ENCODE results near the gene FAM181B.
"Not testable (repeated sequence)": the region's sequence is repeated elsewhere in the genome, so short reads cannot be mapped to it uniquely, and the experiment has no call there.

FAM181B gene

DNA sequence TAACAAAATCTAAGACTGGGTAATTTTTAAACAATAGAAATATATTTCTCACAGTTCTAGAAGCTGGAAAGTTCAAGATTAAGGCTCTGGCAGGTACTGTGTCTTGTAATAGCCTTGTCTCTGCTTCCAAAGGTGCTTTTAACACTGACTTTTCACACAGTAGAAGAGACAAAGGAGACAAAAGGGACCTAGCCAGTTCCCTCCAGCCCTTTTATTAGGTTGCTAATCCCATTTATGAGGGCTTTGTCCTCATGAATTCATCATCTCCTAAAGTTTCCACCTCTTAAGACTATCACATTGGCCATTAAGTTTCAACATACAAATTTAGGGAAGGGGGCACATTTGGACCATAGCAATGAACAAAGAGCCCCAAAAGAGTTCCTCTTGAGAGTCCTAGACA is 40.7 kb downstream of the FAM181B start:
- DNase-seq (ENCODE audit: low read depth in 1 of 2, low spot score in 1 of 2) = no peak
- no peaks in the 10 kb centered on the region for H3K27me3 ChIP-seq (ENCODE audit: insufficient read depth, poor library complexity, severe bottlenecking)
- H3K4me3 ChIP-seq (replicated peaks; ENCODE audit: insufficient read depth, low read length) = no peak overlapping the region
- TF ChIP-seq GABPA (IDR thresholded peaks at IDR 0.05; ENCODE audit: low read depth) (no peak), SPI1 (IDR thresholded peaks at IDR 0.05; ENCODE audit: borderline replicate concordance, low read depth) (no peak), POLR2AphosphoS5 (IDR thresholded peaks at IDR 0.05; ENCODE audit: low read depth) (no peak)
- TF ChIP-seq, protein P1, sequence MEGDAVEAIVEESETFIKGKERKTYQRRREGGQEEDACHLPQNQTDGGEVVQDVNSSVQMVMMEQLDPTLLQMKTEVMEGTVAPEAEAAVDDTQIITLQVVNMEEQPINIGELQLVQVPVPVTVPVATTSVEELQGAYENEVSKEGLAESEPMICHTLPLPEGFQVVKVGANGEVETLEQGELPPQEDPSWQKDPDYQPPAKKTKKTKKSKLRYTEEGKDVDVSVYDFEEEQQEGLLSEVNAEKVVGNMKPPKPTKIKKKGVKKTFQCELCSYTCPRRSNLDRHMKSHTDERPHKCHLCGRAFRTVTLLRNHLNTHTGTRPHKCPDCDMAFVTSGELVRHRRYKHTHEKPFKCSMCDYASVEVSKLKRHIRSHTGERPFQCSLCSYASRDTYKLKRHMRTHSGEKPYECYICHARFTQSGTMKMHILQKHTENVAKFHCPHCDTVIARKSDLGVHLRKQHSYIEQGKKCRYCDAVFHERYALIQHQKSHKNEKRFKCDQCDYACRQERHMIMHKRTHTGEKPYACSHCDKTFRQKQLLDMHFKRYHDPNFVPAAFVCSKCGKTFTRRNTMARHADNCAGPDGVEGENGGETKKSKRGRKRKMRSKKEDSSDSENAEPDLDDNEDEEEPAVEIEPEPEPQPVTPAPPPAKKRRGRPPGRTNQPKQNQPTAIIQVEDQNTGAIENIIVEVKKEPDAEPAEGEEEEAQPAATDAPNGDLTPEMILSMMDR (IDR thresholded peaks at IDR 0.05; ENCODE audit: insufficient read depth, low read length) = no peak
- TF ChIP-seq, protein P2, sequence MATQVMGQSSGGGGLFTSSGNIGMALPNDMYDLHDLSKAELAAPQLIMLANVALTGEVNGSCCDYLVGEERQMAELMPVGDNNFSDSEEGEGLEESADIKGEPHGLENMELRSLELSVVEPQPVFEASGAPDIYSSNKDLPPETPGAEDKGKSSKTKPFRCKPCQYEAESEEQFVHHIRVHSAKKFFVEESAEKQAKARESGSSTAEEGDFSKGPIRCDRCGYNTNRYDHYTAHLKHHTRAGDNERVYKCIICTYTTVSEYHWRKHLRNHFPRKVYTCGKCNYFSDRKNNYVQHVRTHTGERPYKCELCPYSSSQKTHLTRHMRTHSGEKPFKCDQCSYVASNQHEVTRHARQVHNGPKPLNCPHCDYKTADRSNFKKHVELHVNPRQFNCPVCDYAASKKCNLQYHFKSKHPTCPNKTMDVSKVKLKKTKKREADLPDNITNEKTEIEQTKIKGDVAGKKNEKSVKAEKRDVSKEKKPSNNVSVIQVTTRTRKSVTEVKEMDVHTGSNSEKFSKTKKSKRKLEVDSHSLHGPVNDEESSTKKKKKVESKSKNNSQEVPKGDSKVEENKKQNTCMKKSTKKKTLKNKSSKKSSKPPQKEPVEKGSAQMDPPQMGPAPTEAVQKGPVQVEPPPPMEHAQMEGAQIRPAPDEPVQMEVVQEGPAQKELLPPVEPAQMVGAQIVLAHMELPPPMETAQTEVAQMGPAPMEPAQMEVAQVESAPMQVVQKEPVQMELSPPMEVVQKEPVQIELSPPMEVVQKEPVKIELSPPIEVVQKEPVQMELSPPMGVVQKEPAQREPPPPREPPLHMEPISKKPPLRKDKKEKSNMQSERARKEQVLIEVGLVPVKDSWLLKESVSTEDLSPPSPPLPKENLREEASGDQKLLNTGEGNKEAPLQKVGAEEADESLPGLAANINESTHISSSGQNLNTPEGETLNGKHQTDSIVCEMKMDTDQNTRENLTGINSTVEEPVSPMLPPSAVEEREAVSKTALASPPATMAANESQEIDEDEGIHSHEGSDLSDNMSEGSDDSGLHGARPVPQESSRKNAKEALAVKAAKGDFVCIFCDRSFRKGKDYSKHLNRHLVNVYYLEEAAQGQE (IDR thresholded peaks at IDR 0.05; ENCODE audit: insufficient replicate concordance, low read depth) = no peak
- no peak overlapping the region for H3K27ac ChIP-seq (replicated peaks)

DNA sequence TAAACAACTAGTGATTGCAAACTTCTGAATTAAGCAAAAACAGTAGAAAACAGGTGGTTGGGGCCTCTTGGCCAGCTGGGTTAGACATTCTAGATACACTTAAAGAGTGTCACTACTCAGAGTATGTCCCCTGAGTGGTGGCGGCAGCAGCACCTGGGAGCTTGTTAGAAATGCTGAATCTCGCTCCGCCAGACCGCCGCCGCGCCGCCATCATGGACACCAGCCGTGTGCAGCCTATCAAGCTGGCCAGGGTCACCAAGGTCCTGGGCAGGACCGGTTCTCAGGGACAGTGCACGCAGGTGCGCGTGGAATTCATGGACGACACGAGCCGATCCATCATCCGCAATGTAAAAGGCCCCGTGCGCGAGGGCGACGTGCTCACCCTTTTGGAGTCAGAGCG is 44.3 kb downstream of the FAM181B start:
- H3K4me3 ChIP-seq (replicated peaks; ENCODE audit: insufficient read depth, low read length); H3K27ac ChIP-seq (replicated peaks); H3K27me3 ChIP-seq (ENCODE audit: insufficient read depth, poor library complexity, severe bottlenecking); DNase-seq (ENCODE audit: low read depth in 1 of 2, low spot score in 1 of 2): not testable (repeated sequence)

DNA sequence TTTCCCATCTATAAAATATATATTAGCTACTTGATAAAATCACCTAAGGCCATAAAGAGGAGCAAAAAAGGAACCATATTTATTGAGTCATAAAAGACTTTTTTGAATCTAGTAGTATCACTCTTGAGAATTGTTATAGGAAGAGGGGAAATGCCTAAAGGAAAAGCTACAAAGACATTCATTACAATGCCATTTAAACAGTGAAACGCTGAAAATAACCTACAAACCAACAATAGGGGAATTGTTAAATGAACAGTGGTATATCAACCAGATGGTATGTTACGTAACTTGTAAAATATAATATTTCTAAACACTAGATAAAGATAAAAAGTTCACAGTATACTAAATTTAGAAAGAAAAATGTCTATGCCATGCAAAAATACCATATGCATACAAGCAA is 47.5 kb downstream of the FAM181B start:
- DNase-seq (ENCODE audit: low read depth in 1 of 2, low spot score in 1 of 2) = no peak
- no peak overlapping the region for H3K27ac ChIP-seq (replicated peaks)
- H3K4me3 ChIP-seq (replicated peaks; ENCODE audit: insufficient read depth, low read length) = no peak overlapping the region
- TF ChIP-seq GABPA (IDR thresholded peaks at IDR 0.05; ENCODE audit: low read depth) = no peak
- no peak for TF ChIP-seq POLR2AphosphoS5 (IDR thresholded peaks at IDR 0.05; ENCODE audit: low read depth)
- TF ChIP-seq, protein P1 (IDR thresholded peaks at IDR 0.05; ENCODE audit: insufficient read depth, low read length) = no peak
- no peak for TF ChIP-seq SPI1 (IDR thresholded peaks at IDR 0.05; ENCODE audit: borderline replicate concordance, low read depth)
- TF ChIP-seq, protein P2 (IDR thresholded peaks at IDR 0.05; ENCODE audit: insufficient replicate concordance, low read depth) = no peak
- H3K27me3 ChIP-seq (ENCODE audit: insufficient read depth, poor library complexity, severe bottlenecking) = no peaks in the 10 kb centered on the region

DNA sequence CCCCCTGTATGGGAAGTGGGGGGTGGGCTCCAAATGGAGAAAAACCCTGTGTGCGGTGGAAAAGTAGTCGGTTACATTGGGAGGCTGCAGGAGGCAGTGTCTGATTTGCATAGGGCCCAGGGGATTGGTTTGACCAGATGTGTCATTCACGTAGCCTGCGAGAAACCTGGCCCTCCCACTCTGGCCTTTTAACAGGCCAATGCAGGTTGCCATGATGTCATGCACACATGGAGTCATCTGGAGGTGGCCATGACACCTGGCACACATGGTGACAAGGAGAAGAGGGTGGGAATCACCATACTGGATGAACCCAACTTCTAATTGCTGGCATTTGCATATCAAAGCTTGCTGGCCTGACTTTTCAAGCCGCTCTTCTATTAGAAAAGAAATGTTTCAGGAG is 50.6 kb downstream of the FAM181B start:
- DNase-seq (ENCODE audit: low read depth in 1 of 2, low spot score in 1 of 2) = no peak
- no peak overlapping the region for H3K27ac ChIP-seq (replicated peaks)
- TF ChIP-seq POLR2AphosphoS5 (IDR thresholded peaks at IDR 0.05; ENCODE audit: low read depth) (no peak), SPI1 (IDR thresholded peaks at IDR 0.05; ENCODE audit: borderline replicate concordance, low read depth) (no peak), GABPA (IDR thresholded peaks at IDR 0.05; ENCODE audit: low read depth) (no peak)
- TF ChIP-seq, protein P1 (IDR thresholded peaks at IDR 0.05; ENCODE audit: insufficient read depth, low read length) = no peak
- TF ChIP-seq, protein P2 (IDR thresholded peaks at IDR 0.05; ENCODE audit: insufficient replicate concordance, low read depth) = no peak
- no peaks in the 10 kb centered on the region for H3K27me3 ChIP-seq (ENCODE audit: insufficient read depth, poor library complexity, severe bottlenecking)
- H3K4me3 ChIP-seq (replicated peaks; ENCODE audit: insufficient read depth, low read length) = no peak overlapping the region

Data from HL-60 (cell line).